GM12864 (cell line): Measurements from ENCODE around the gene CD180.

ENCODE experiments used
- DNase-seq: peaks from one replicate; pipeline ENCODE4 v3.0.0-alpha.2; 2011; ENCODE audit warnings: low read depth
- H3K4me3 ChIP-seq: 2 replicates; pipeline ENCODE4 v1.5.1; 2011; ENCODE audit warnings: mild to moderate bottlenecking, low read depth, low read length, control low read depth
- CTCF ChIP-seq: IDR thresholded peaks from 2 replicates; pipeline ENCODE4 v1.5.1; 2011; ENCODE audit warnings: low read depth, mild to moderate bottlenecking, moderate library complexity, low read length, control low read depth, inconsistent platforms; ENCODE audit errors: missing control alignments

CD180 gene

GRCh38 chr5:67211926-67212325 lies 15.3 kb upstream of the CD180 start:
- no peak for TF ChIP-seq CTCF
- DNase-seq: no peak
- no peak overlapping the region for H3K4me3 ChIP-seq

GRCh38 chr5:67209141-67209771 lies 12.7 kb upstream of the CD180 start:
- H3K4me3 ChIP-seq: no peak overlapping the region
- TF ChIP-seq CTCF: peak; percentile 75
- no peak for DNase-seq

GRCh38 chr5:67208403-67208802 lies 11.8 kb upstream of the CD180 start:
- DNase-seq: no peak
- no peak for TF ChIP-seq CTCF
- no peak overlapping the region for H3K4me3 ChIP-seq

- peak; percentile 99 for DNase-seq
- H3K4me3 ChIP-seq: no peak overlapping the region
Observed at GRCh38 chr5:67206929-67207328, 10.3 kb upstream of the CD180 start.

GRCh38 chr5:67206461-67206860 lies 9.9 kb upstream of the CD180 start:
- peak overlapping the region; percentile 40; the same call in 1 of the 2 replicates for H3K4me3 ChIP-seq
- no peak for TF ChIP-seq CTCF
- DNase-seq: no peak

More at GRCh38 chr5:67206929-67207328, 10.3 kb upstream of the CD180 start:
- TF ChIP-seq CTCF: no peak

GRCh38 chr5:67205981-67206380 lies 9.4 kb upstream of the CD180 start:
- no peak for TF ChIP-seq CTCF
- no peak for DNase-seq
- H3K4me3 ChIP-seq: peak overlapping the region; percentile 40

- DNase-seq: no peak
- H3K4me3 ChIP-seq: no peak overlapping the region; the same call in 1 of the 2 replicates
- no peak for TF ChIP-seq CTCF
Observed at GRCh38 chr5:67204821-67205220, 8.2 kb upstream of the CD180 start.
